ENCODE data around the gene ANKRD11. TPM values are rescaled to one million over a fixed set of nuclear protein-coding genes. Genes with fewer than 3 reads are reported as not detected.
"Not testable (repeated sequence)": the region's sequence is repeated elsewhere in the genome, so short reads cannot be mapped to it uniquely, and the experiment has no call there.

ANKRD11 gene
- polyA plus RNA-seq, 5 donors: 82.4 to 104 (median 91.2) TPM

DNA sequence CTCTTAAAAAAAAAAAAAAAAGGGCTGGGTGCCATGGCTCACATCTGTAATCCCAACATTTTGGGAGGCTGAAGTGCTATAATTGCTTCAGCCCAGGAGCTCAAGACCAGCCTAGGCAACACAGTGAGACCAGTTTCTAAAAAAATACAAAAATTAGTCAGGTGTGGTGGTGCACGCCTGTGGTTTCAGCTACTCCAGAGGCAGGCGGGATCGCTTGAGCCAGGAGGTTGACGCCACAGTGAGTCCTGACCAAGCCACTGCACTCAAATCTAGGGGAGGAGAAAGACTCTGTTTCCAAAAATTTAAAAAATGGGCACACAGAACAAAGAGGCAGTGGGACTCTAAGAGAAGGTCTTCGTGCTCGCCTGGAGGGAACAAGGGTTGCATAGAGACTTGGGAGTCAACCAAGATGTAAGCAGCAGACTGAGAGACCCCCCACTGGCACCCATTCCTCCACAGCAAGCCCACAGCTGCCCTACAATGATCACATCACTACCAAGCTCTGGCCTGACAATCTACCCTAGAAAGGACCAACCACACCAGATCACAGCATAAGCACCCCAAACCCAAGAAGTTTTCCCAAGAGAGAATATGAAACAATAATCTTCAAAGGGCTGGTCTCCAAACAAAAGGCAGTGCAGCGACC lies 121.6 kb downstream of the ANKRD11 start:
- no peak for DNase-seq

DNA sequence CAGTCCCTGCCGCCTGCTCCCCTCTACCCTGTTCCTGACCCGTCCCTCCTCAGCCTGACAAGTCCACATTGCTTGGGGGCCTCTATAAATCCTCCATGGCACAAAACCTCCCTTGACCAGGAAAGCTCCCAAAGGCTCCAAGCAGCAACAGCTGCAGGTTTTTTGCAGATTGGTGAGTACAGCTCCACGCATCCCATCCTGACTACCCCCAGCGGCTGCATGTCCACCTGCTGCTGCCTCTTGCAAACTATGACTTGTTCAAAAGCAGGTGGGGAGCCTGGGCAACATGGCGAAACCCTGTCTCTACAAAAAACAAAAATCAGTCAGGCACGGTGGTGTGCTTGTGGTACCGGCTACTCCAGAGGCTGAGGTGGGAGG lies 122.8 kb downstream of the ANKRD11 start:
- DNase-seq: no peak

DNA sequence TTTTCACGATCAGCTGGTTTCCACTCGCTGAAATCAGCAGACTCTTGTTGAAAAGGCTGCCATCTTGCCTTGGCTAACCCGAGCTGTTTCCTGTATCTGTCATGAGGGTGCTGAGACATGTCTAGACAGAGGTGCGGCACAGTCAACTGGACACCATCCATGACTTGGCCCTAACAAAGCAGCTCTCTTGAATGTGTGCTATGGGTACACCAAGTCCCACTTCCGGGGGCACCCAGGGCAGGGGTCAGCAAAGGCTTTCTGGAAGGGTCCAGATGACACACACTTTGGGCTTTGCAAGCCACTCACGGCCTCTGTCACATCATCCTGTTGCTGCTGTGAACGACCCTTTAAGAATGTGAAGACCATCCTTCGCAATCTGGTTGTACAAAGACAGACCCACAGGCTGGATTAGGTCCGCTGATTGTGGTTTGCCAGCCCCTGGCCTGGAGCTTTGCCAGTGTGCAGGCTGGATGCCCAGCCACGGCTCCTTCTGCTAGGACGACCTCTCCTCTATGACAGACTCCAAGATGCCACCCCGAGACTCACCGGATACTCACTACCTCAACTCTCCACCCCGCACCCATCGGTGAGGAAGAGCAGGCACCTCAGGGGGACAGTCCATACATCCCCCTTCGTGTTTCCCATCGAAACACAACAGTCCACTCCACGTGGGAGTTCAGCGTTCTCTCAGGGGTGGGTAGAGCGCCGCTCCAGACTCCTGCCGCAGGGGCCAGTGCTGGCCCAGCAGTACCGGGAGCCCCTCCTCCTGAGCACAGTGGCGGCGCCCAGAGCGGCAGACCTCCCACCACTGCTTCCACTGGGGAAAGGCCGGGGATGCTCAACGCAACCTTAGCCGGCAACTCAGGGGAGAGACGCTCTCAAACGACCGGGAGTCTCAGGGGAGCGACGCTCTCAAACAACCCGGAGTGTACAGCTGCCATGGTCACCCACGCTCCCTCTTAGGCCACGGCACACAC lies 123.5 kb downstream of the ANKRD11 start:
- DNase-seq: no peak

DNA sequence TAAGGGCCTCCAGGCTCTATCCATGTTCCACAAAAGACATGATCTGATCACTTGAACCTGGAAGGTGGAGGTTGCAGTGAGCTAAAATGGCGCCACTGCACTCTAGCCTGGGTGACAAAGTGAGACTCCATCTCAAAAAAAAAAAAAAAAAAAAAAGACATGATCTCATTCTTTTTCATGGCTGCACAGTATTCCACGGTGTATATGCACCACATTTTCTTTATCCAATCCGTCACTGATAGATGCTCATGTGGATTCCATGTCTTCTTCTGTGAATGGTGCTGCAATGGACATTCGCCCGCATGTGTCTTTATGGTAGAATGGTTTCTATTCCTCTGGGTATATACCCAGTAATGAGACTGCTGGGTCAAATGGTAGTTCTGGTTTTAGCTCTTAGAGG lies 124.4 kb downstream of the ANKRD11 start:
- DNase-seq: no peak

DNA sequence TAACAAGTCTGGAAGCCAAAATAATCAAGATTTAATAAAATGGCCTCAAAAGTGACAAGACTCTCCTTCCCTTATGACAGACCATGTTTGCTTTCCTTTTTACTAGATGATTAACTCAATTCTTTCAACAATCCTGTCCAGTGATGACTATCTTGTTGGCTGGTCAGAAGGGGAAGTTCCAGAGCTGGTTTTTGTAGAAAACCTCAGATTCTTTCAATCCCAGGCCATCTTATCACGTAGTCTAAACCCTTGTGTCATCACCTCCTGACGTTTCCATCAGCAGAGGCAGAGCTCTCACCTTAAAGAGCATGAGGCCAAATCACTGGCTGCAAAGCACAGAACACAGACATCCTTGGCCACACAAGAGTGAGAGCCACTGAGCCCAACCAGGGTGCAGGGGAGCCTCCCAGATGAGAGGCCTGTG lies 125.3 kb downstream of the ANKRD11 start:
- DNase-seq: no peak

DNA sequence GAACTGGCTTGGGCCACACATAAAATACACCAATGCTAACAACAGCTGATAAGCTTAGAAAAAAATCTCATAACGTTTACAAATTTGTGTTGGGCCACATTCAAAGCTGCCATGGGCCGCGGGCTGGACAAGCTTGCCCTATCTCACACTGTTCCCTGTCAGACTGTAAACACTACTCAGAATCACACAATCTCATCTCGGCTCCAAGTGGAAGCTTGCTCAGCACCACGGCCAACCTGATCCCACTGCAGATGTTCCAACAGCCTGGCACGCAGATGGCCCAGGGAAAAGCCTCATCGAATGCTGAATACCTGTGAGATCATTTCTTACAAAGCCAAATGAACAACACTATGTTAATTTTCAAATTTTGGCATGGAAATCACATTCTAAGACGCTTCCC lies 125.8 kb downstream of the ANKRD11 start:
- no peak for DNase-seq

DNA sequence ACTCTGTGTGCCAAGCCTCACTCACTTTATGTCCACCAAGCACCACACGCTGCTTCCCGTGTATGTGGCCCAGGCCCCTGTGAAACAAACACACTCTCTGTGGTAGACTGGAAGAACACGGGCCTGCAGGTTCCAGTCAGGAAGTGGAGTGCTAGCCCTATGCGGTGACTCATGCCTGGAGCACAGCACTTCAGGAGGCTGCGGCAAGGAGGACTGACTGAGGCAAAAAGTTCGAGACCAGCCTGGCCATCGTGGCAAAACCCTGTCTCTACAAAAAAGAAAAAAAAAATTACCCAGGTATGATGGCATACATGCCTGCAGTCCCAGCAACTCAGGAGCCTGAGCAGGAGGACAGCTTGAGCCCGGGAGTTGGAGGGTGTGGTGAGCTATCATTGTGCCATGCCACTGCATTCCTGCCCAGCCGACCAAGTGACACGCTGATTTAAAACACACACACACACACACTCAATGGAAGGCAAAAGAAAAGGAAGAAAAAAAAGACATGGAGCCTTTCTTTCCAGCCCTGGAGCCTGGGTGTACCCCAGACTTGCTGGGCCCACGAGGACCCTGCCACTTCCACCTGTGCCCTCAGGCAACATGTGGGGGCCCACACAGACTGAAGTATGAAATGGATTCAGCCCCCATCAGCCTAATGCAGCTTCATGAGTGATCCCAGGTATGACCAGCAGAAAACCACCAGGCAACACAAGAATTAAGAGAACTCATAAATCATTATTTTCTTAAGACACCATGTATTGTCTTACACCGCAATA lies 126.6 kb downstream of the ANKRD11 start:
- no peak for DNase-seq

DNA sequence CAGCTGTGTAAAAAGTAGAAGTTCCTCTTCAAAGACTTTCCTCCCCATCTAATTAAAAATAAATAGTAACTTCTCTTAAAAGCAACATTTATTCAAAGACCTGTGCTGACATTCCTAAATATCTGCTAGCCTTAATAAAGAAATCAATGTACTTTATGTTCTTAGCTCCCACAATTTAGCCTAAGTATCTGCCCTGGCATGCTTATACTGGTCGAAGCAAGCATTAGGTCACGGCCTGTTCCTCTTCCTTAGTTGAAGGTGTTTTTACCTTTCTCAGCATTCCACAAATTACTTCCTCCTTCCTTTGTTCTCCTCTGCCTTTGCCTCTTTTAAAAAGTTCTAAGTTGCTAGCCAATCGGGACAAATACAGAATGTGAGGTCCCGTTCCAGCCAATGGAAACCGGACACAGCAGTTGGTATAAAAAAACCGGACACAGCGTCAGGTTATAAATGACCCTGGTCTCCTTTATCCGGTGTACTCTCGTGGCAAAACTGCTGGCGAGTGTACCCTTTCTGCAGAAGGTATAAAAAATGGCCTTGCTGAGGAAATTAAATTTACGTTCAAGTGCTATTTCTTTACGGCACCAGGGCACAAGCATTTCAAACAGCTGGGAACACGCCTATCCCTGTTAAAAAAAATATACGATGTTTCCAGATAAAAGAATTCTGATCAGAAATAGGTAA lies 127.7 kb downstream of the ANKRD11 start:
- DNase-seq: not testable (repeated sequence)

DNA sequence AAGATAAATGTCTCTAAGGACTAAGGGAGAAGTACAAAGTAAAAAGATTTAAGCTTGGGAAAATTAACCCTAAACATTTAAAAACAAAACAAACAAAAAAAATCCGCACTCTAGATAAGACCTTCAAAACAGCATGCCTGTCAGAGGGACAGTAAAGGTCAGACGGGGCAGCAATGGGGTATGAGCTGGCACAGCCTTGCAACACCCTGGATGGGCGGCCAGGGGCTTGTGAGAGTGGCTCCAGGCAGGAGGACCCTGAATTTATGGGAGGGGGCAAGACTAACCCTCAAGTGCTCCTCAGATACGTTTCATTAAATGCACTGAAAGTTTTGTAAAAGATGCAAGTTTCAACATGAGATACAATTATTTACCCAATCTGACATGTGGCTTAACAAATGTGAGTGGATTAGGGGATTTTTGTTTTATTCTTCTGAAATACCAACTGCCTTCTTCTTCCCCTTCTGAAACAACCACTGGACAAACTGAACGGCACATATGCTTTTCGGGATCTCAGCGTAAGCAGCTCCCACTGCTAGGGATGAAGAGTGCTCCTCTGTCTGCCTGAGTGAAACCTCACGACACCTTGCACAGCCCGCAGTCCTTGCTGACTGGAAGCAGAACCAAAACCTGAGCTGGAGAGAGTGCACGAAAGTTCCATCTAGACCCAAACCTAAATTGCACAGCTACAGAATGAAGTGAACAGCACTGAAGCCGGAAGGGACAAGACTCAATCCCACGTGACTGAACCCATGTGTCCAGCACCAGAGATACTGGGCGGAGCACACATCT lies 128.4 kb downstream of the ANKRD11 start:
- DNase-seq: no peak

DNA sequence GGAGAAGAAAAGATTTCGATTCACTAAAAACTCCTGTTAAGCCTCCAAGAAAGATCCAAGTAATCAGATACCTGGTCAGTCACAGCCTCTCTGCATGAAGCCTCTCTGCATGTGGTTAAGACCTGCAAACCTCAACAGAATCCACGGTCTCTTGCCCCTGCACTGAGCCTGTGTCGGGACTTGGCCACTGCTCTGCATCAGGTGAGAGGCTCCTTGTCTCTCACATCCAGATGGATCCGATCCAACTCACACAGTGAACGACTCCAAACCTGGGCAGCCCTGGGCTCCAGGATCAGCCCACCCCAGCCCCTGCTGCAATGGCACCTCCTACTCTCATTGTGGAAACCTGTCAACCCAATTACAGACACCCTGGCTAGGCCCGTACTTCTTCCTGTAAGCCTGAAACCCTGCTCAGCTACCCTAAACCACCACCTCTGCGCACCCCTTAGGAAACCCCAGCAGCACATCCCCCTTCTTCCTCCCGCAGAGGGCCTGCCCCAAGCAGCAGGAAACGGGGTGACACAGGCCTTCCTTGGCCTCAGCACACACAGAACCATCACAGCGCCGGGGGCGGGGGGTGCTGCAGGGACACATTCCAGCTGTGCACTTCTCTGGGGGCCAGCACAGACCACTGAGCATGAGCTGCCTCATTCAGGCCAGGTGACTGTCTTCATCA lies 129.5 kb downstream of the ANKRD11 start:
- DNase-seq: no peak

DNA sequence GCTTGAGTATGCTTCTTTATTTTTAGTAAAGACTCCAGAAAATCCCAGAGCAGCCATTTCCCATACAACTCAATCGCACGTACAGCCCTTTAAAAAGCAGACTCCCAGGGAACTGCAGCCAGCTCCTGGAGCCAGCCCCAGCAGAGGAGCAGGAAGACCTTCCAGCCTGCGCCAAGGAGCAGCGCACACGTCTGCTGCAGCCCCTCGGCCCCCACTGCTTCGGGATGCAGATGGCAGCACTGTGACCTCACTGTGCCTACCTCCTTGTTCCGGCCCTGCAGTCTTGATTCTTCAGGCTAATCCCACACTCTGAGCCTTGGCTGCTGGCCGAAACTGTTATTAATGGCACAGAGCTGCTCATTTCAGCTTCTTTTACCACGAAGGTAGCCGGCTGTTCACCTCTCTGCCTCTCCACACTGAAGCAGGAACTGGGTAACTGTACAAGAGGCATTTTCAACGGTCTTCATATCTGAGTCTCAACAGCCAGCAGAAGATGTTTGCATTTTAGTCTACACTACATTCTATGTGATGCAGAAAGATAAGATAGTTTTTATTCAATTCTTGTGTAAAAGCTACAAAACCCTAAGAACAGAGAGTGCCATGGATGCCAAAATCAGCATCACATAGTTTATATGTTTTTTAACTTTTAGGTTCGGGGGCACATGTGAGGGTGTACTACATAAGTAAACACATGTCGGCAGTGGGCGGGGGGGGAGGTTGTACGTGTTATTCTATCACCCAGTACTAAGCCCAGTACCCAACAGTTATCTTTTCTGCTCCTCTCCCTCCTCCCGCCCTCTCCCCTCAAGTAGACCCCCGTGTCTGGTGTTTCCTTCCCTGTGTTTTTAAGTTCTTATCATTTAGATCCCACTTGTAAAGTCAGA lies 130.9 kb downstream of the ANKRD11 start:
- no peak for DNase-seq

DNA sequence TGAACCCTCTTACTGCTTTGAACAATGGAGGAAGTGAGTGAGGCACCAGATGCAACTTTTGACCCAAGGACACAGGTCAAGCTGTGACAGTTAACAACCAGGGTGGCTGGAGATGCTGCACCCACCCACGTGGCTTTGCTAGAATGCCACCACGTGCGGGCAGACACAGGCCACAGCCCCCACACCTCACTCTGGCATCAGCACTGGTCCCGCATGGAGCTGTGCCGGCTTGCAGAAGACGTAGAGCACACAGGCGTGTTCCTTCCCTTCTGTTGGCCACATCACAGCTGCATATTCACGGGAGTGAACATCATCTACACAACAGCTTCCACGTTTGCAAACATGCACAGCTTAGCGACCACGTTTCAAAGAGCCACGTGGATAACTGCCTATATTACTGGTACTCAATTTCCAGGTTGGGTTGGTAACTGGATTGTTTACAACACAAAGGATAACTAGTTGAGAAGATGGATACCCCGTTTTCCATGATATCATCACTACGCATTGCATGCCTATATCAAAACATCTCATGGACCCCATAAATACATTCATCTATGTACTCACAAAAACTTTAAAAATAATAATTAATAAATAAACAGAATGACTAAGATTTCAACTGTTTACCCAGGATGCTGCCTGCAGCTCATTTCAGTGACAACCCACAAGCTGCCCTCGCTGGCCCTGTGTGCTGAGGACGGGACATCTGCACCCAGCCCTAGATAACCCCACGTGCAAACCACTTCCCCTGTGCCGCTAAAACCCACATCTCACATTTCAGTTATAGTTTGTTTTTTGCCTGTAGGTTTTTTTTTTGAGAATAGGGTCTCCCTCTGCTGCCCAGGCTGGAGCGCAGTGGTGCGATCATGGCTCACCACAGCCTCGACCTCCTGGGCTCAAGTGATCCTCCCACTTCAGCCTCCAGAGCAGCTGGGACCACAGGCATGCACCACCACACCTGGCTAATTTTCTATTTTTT lies 132.0 kb downstream of the ANKRD11 start:
- DNase-seq: no peak

DNA sequence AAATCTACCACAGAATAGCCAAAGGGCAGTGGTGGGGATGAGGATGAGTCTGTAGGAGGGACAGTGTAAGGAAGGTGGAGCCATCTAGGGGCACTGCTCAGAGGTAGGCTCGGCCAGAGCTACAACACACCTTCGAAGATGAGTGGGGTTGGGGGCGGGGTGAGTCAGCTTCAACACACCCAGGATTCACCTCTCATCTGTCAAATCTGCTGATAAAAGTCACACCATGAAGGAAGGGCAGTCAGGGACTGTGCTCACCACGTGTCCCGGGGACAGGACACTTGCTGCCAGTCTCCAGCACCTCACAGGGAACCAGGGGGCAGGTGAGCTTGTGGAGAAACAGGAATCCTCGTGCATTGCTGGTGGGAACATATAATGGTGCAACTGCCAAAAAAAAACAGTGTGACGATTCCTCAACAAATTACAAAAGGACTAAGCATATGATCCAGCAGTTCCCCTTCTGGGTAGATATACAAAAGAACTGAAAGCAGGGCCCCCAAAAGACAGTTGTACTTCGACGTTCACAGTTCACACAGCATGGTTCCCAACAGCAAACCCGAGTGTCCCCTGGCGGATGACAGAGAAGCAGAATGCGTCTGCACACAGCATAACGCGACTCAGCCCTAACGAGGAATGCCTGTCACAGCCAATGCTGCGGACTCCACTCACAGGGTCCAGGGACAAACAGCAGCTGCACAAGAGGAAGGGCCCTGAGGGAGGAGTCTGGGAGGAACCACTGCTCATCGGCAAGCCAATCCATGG lies 133.1 kb downstream of the ANKRD11 start:
- DNase-seq: no peak

DNA sequence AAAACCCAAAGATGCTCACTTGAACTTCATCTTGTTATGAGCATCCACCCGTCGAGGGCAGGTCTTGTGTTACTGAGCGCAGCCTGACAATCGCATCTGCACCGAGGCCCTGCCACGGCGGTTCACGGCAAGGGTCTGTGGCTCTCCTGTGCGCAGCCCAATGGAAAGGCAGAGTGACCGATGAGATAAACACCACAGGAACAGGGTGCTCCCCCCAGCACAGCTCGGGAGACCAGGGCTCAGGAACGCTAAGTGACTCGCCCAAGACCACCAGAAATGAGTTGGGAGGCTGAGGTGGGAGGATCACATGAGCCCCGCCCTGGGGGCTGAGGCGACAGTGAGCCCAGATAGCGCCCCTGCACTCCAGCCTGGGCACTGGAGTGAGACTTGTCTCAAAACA lies 134.7 kb downstream of the ANKRD11 start:
- no peak for DNase-seq

DNA sequence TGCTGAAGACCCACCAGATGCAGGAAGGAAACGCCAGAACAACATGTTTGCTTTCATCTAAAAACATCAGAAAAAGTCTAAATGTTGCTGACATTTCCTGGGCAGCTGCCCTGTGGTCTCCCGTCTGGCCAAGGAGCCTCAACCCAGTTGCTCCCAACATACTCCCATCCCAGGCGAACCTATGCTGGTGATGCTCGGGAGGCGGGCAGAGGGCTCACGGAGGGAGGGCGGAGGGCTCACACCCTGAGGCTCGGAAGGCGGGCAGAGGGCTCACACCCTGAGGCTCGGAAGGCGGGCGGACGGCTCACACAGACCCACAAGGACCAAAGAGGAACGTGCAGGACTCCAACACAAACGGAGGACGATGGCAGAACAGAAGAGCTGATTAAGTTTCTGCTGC lies 135.4 kb downstream of the ANKRD11 start:
- no peak for DNase-seq

DNA sequence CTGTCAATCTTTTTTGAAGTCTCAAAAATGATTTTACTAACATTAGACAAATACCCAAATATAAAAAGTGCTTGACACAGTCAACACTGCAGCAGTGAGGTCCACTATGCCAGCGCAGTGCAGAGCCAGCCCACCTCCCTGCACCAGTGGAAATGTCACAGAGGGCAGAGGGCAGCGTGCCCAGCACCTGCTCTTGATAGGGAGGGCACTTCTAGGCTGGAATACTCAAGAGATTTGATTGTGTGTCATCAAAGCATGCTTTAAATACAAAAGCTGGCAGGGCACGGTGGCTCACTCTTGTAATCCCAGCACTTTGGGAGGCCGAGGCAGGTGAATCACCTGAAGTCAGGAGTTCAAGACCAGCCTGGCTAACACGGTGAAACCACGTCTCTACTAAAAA lies 136.0 kb downstream of the ANKRD11 start:
- DNase-seq: no peak

DNA sequence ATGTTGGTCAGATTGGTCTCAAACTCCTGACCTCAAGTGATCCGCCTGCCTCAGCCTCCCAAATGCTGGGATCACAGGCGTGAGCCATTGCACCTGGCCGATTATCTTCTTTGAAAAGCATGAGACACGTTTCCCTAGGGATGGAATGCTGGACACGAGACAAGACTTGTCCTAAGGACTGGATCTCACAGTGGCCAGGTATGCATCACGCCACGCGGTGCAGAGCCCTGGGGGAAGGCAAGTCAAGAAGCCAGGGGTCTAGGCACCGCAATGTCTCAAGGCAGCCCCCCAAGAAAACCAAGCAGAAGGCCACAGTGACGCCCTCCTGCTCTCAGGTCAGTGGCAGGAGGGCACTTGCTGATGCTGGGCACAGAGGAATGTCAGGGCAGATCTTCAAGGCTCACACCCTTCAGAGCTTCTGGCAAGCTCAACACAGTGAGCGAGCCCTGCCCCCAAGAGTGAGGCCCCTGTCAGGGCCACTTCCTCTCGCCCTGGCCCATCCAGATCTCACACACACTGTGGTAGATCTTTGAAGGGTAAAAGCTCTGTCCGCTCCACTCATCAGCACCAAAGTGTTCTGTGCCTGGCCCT lies 138.2 kb downstream of the ANKRD11 start:
- no peak for DNase-seq

Data from right lung (tissue), 5 donors.